Measurements from ENCODE around the gene WASL. TPM values are rescaled to one million over a fixed set of nuclear protein-coding genes. Genes with fewer than 3 reads are reported as not detected.

WASL gene
- total and polyA plus RNA-seq, 2 of the 13 experiments (the other 11 are each of a cell fraction or from before 2014, with no cell fraction given): 7.9 to 12.8 TPM

GRCh38 chr7:123732413-123733091 lies 16.3 kb downstream of the WASL start:
- CTCF ChIA-PET (ENCODE audit: low intra/inter-chr PET ratio, low total read pairs): no interaction called here
- no peak for DNase-seq (ENCODE audit: low spot score)
- in situ Hi-C loops (cut with HindIII; ENCODE audit: extremely low pct_ligation_motif_present, low pct_unique_long_range_greater_than_20kb) (no loop called here), intact Hi-C loops (cut with micrococcal nuclease; ENCODE audit: unreplicated experiment) (loop anchor here (1.0 kb wide), 1 partner anchor 17 kb away; no protein-coding TSS in a partner anchor)
- Histone ChIP-seq H3K27ac (ENCODE audit: extremely low read length, insufficient read depth, low read length) (no peak overlapping the region), H3K4me2 (ENCODE audit: low read depth, low read length) (no peak overlapping the region), H3K4me3 (replicated peaks in 1 of 3; ENCODE audit: insufficient read depth in 1 of 3, low read depth in 2 of 3, low read length in 3 of 3) (no peak overlapping the region), H3K9me3 (ENCODE audit: low read length) (no peaks in the 10 kb centered on the region), H4K20me1 (ENCODE audit: insufficient read depth, low read length) (peaks cover 15% of the 10 kb centered on the region), H2AFZ (ENCODE audit: low read length) (no peak overlapping the region), H3K9ac (ENCODE audit: insufficient read depth, low read depth, low read length) (no peak overlapping the region), H3K79me2 (ENCODE audit: insufficient read depth, low read length) (peaks cover 98% of the 10 kb centered on the region), H3K27me3 (ENCODE audit: control insufficient read depth in 1 of 2, insufficient read depth in 2 of 2, low read length in 2 of 2) (no peaks in the 10 kb centered on the region), H3K36me3 (replicated peaks in 1 of 2; ENCODE audit: control insufficient read depth in 1 of 2, insufficient read depth in 2 of 2, low read length in 2 of 2) (no peaks in the 10 kb centered on the region; a peak in 2 of 5 replicates), H3K4me1 (ENCODE audit: insufficient read depth, low read length) (peaks cover 72% of the 10 kb centered on the region)
- no peak for ATAC-seq
- POLR2A ChIA-PET: no interaction called here
- WGBS (ENCODE audit: low lambda C conversion rate): 96% methylated on average over 3 of the region's 3 CpGs
- TF ChIP-seq ZNF766 (CRISPR knock-in tag; IDR thresholded peaks at IDR 0.05; ENCODE audit: borderline replicate concordance): no peak
- no peak for TF ChIP-seq NFKB2 (CRISPR knock-in tag; IDR thresholded peaks at IDR 0.05; ENCODE audit: borderline replicate concordance)
- no peak for TF ChIP-seq MYNN (CRISPR knock-in tag; IDR thresholded peaks at IDR 0.05; ENCODE audit: low read depth)
- no peak for TF ChIP-seq MAF1 (CRISPR knock-in tag; IDR thresholded peaks at IDR 0.05; ENCODE audit: borderline replicate concordance)
- TF ChIP-seq SCMH1 (CRISPR knock-in tag; IDR thresholded peaks at IDR 0.05; ENCODE audit: borderline replicate concordance): no peak
- TF ChIP-seq RELA (CRISPR knock-in tag; IDR thresholded peaks at IDR 0.05): no peak
- no peak for TF ChIP-seq ISX (CRISPR knock-in tag; conservative IDR thresholded peaks at IDR 0.05)
- no peak for TF ChIP-seq POLR2G (IDR thresholded peaks at IDR 0.05; ENCODE audit: low read depth, low read length)
- no peak for TF ChIP-seq AHR (CRISPR knock-in tag; IDR thresholded peaks at IDR 0.05)
- TF ChIP-seq ZNF12 (CRISPR knock-in tag; IDR thresholded peaks at IDR 0.05): no peak
- no peak for TF ChIP-seq ZSCAN31 (CRISPR knock-in tag; IDR thresholded peaks at IDR 0.05; ENCODE audit: low read depth)
- TF ChIP-seq AKAP8 (CRISPR knock-in tag; IDR thresholded peaks at IDR 0.05): no peak
- no peak for TF ChIP-seq MED13 (CRISPR knock-in tag; IDR thresholded peaks at IDR 0.05)
- no peak for TF ChIP-seq XRCC5 (optimal IDR thresholded peaks at IDR 0.05; ENCODE audit: low read length)
- no peak for TF ChIP-seq TFDP2 (CRISPR knock-in tag; IDR thresholded peaks at IDR 0.05)
- no peak for FAIRE-seq
- no TSS peak for BruUV-seq (replicated peaks)
